HG02870 (cell line): ENCODE results near the gene TTLL10.

Experiments
- ATAC-seq: cut with Tn5 transposase; IDR thresholded peaks from one replicate; pipeline ENCODE4 v1.9.1; 2021; ENCODE audit warnings: mild to moderate bottlenecking, moderate library complexity; ENCODE audit not compliant: unreplicated experiment

The TTLL10 gene

DNA sequence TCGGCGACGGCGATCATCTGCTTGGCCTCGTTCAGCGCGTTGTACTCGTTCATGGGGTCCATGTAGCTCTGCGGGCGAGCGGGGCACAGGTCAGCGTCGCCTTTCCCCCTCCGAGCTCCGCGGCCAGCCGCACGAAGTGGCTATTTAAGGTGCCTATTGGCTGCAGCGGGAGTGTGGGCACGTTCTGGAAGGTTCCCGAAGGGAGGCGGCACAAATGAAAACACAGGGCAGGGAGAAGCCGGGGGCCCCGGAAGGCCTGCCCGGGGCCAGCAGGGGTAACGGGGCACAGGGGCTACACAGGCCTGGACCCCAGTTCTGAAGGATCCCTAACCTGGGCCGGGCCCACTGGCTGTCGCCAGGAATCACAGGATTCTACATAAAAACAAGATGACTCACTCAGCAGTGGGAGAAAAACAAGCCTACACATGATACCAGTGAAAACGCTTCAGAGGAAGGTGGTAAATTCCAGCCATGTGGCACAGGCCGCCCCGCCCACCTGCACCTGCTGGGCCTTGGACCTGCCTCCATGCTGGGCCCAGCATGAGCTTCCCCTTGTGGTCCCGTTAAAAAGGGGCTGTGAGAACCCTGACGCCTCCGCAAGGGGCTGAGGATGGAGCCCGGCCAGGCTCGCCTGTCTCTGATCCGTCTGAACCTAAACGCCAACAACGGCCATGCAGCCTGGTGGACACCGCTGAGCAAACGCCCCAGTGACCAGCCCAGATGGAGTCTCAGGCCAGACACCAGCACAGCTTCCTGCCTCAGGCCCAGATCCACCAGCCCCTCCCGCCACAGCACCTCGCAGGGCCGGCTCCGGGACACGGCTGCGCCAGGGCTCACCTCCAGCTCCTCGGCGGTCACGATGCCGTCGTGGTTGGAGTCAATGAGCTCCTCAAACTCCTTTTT is 44.2 kb downstream of the TTLL10 start:
- ATAC-seq, result no peak

DNA sequence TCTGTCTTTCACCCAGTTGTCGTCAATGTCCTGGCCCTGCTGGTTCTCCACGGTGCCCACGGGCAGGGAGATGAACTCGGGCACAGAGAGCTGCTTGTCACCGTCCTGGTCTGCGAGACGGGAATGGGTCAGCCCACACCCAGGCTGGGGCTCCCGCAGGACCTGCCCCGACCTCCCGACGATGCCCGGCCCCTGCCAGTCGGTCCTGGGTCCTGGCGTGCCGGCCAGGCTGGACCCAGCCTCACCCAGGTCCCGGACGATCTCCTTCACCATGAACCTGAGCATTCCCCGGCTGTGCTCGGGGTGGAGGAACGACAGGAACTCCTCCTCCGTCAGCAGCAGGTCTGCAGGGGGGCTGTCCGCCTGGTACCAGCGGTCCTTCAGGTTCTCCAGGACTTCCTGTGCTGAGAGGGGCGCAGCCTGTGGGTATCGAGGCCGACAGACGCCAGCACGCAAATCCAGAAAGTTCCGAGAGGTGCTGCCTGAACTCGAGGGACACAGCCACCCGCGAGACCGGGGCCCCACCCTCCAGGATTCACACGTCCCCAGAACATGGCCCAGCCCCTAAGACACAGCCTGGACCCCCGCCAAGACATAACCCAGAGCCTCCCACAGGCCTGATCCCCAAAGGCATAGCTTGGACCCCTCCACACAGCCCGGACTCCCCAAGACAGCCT is 45.0 kb downstream of the TTLL10 start:
- no peak for ATAC-seq

- no peak for ATAC-seq
Observed at GRCh38 chr1:1219341-1219740, 45.7 kb downstream of the TTLL10 start.

DNA sequence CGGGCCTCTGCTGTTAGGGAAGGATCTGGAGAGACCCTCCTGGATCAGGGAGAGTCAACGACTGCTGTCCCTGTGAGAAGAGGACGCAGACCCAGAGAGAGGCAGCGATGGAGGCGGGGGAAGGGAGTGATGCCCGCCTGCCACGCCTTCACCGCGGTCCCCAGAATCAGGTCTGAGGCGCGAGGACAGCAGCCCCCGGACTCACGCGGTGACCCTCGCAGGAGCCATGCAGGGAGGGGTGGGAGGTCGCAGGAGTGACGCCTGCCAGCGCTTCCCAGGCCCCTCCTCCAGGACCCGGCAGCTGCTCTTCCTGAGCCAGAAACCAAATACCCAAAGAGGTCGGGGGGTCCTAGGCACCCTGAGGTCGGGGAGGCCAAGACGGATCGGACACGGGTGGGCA is 46.5 kb downstream of the TTLL10 start:
- no peak for ATAC-seq

- ATAC-seq, result no peak
Observed at GRCh38 chr1:1221887-1222574, 48.4 kb downstream of the TTLL10 start.

GRCh38 chr1:1222575-1223225 is 49.0 kb downstream of the TTLL10 start:
- ATAC-seq, result no peak

- no peak for ATAC-seq
Observed at GRCh38 chr1:1223321-1223720, 49.6 kb downstream of the TTLL10 start.

DNA sequence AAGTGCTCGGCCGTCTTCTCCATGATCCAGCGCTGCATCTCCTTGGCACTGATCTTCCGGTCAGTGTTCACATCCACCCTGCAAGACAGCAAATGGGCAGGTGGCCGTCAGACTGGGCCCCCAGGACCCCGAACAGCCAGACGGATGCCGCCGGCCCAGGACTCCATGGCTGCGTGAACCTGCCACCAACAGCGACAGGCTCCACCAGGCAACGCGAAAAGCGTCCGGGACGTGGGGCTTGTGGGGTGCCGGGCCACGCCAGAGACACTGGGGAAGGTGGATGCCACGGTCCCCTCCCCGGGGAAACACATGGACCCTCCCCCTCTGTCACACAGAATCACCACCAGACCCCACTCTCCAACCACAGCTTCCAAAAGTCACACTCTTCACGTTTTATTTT is 50.2 kb downstream of the TTLL10 start:
- ATAC-seq, result no peak

DNA sequence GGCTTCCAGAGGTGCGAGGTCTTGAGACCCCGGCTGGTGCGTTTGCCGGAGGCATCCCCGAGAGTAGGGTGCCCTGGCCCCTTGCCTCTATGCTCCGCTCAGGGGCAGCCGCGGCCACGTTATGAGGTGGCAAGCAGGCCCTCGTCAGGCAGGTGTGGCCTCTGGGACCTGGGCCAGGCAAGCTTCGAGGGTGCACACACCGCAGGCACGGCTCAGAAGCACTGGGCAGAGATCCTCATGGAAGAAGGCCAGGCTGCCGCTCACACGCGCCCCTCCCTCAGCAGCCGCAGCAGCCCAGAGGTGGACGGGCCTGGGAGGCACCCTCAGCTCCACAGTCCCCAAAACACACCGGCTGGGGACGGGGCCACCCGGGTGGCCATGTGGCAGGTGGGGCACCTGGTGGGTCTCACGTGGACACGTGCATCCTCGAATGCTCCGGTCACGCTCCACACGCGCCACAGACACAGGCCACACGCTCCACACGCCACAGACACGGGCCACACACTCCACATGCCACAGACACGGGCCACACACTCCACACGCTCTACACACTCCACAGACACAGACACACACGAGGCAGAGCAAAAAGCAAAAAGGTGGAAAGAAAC is 51.7 kb downstream of the TTLL10 start:
- ATAC-seq, result no peak

DNA sequence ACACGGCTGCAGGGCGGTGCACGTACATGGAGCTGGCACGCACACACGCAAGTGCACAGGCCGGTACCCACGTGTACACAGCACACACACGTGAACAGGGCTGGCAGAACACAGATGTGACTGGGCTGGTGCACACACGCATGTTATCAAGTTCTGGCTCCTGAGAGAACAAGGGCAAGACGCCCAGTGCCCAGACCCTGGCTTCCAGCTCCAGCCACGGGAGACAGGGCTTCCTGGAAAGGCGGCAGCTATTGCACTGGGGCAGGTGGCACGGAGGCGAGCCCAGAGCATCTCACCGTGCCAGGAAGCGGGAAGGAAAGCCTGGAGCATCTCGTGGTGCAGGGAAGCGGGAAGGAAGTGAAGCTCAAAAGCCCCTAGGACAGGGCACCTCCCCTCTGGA is 52.2 kb downstream of the TTLL10 start:
- no peak for ATAC-seq

DNA sequence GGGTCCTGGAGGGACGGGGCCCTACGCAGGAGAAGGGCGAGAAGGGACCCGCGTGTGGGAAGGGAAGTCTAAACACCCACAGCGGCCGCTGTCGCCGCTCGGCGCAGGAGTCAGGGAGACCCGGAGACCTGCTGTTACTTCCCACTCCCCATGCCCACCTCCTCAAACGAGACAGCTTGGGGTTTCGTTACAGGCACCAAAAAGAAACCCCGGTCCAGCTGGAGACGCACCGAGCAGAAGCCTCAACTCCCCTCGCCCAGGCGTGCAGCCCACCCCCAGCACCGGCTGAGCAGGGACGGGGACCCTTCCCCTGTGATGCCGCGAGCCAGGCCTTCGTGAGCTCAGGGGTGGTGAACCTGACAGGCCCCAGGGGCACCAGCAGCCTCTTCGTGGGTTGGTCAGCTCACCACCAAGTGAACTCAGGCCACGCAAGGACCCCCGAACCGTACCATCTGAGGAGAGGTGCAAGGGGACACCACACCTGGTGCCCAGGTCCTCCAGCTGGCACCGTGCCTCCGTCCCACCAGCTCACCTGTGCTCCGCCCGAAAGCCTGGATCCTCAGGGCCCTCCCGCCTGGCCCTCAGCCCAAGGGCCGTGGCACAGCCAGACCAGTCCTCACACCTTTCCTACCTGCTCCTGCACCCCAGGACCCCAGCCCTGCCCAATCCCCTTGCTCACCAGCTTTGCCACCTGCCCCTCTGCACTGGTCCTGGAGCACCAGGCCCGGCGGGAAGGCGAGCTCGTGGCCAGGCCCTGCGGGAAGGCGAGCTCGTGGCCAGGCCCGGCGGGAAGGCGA is 53.1 kb downstream of the TTLL10 start:
- no peak for ATAC-seq

DNA sequence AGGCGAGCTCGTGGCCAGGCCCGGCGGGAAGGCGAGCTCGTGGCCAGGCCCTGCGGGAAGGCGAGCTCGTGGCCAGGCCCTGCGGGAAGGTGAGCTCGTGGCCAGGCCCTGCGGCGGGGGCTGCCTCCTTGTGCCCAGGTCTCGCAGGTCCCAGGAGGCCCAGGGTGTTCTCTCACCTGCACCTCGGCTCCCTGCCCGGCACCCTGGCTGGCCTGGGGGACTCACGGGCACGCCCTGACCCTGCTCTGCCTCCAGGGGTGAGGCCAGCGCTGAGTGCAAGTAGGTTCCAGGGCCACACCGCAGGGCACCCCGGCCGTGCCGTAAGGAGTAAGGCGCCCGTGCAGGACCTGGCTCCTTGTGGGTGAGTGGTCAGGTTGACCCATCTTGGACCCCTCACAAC is 53.7 kb downstream of the TTLL10 start:
- no peak for ATAC-seq

DNA sequence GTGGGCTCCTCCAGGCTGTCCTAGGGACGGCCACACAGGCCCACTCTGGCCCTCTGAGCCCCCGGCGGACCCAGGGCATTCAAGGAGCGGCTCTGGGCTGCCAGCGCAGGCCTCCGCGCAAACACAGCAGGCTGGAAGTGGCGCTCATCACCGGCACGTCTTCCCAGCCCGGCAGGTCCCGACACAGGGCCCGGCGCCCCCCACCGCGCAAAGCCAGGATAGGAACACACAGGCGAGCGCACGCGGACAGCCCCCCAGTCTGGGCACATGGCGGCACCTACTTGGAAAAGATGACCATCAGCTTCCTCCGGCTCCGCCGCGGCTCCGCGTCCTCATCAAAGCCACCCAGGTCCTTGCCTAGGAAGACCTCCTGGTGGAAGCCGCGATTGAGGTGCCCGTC is 54.5 kb downstream of the TTLL10 start:
- no peak for ATAC-seq

GRCh38 chr1:1228596-1229321 is 55.1 kb downstream of the TTLL10 start:
- no peak for ATAC-seq

- no peak for ATAC-seq
Observed at GRCh38 chr1:1229770-1230169, 56.1 kb downstream of the TTLL10 start.

DNA sequence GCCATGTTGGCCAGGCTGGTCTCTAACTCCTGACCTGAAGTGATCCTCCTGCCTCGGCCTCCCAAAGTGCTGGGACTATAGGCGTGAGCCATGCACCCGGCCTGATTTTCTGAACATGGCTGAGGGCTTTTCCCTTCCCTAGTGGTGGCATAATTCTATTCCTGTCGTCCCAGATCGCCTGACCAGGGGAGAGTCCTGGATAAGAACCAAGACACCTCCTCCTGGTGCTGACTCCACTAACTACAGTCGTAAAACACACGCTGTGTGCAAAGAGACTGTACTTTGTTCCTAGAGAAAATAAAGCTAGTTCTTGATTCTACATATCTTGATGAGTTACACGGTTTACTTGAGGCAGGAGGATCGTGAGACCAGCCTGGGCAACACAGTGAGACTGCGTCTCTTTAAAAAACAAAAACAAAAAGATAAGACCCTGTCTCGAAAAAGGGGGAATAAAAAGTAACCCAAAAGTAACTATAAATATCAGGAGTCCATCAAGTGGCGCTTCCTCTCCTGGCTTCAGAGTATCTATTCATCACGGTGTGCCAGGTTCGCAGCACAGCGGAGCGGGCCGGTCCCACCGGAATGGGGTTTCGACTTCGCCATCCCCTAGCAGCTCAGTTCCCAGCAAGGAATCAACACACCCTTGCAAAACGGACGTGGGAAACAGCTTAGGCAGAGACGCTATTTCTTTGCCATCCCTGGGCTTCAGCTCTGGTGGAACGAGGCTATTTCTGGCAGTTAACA is 57.1 kb downstream of the TTLL10 start:
- no peak for ATAC-seq

DNA sequence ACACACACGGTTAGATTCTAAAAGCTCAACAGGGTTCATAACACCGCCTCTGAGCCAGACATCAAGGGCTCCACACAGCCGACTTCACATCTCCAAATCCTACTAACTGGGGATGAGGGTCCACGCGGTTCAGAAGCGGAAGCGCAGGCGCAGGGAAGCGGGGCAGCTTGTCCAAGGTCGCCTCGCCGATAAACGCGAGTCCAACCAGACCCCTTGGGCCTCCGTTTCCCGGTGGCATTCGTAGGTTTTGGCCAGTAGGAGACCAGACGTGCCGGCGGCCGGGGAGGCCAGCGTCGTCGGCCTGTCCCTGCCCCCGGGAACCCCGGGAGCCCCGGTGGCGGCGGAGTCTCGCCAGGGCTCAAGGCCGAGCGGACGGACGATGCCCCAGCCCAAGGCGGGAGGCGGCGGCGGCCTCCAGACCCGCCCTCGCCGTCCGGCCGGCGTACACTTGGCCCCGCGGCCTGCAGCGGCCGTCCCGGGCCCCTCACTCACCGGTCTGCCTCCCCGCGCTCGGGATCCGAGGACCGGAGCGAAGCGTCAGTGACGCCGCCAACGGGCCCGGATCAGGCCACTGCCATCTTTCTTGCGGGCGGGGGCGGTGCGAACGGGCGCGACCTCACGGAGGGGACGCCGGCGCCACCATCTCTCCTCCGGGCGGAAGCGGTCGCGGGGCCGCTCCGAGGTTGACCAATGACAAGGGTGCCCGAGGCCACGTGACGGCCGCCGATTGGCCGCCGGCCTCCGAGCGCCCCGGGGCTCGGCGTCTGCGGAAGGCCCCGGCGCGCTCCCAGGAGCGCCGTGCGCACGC is 57.9 kb downstream of the TTLL10 start, which contains the start of gene SDF4:
Gene SDF4 (minus strand): TSS at position 602 of the 808 bp plus-strand sequence. CDS start 3,229 bp downstream, outside the sequence.
- ATAC-seq, result peak; percentile 91
